H54 (cell line): Measurements from ENCODE around the gene NDST4.

Experiments
- DNase-seq: peaks from one replicate; pipeline ENCODE4 v3.0.0; 2011; ENCODE audit warnings: low spot score, mixed read lengths; ENCODE audit not compliant: insufficient read length
- FAIRE-seq: peaks from 3 replicates; lab custom pipeline; 2011; peaks lifted over from hg19 to GRCh38; lab: Jason Lieb, UNC
- POLR2A ChIP-seq: IDR thresholded peaks from 2 replicates; pipeline ENCODE4 v1.6.1; 2011; ENCODE audit warnings: low read depth, mild to moderate bottlenecking, low read length

The NDST4 gene

GRCh38 chr4:114839986-114840385 lies 273.4 kb downstream of the NDST4 start:
- no peak for TF ChIP-seq POLR2A
- DNase-seq (no peak), FAIRE-seq (no peak)

- no peak for DNase-seq
- FAIRE-seq, result no peak
- no peak for TF ChIP-seq POLR2A
Observed at GRCh38 chr4:114830628-114831027, 282.8 kb downstream of the NDST4 start.

GRCh38 chr4:114827651-114828050 lies 285.8 kb downstream of the NDST4 start:
- FAIRE-seq (no peak), DNase-seq (no peak)
- no peak for TF ChIP-seq POLR2A

GRCh38 chr4:114815760-114816159 lies 297.7 kb downstream of the NDST4 start:
- TF ChIP-seq POLR2A, result no peak
- no peak for FAIRE-seq
- DNase-seq, result no peak

GRCh38 chr4:114813961-114814360 lies 299.5 kb downstream of the NDST4 start:
- no peak for DNase-seq
- FAIRE-seq, result no peak
- TF ChIP-seq POLR2A, result no peak

- no peak for DNase-seq
- no peak for FAIRE-seq
Observed at GRCh38 chr4:114811564-114812301, 301.7 kb downstream of the NDST4 start.

GRCh38 chr4:114807759-114808404 lies 305.5 kb downstream of the NDST4 start:
- TF ChIP-seq POLR2A, result no peak
- DNase-seq (peak; percentile 8), FAIRE-seq (peak; percentile 66)

More at GRCh38 chr4:114811564-114812301, 301.7 kb downstream of the NDST4 start:
- TF ChIP-seq POLR2A, result no peak

GRCh38 chr4:114807357-114807756 lies 306.1 kb downstream of the NDST4 start:
- no peak for TF ChIP-seq POLR2A
- no peak for DNase-seq
- FAIRE-seq, result no peak

- no peak for TF ChIP-seq POLR2A
- FAIRE-seq (no peak), DNase-seq (no peak)
Observed at GRCh38 chr4:114791976-114792375, 321.4 kb downstream of the NDST4 start.

- DNase-seq, result no peak
- TF ChIP-seq POLR2A, result no peak
- FAIRE-seq, result no peak
Observed at GRCh38 chr4:114785570-114785969, 327.9 kb downstream of the NDST4 start.

- no peak for TF ChIP-seq POLR2A
- DNase-seq, result no peak
- FAIRE-seq, result no peak
Observed at GRCh38 chr4:114783215-114783595, 330.2 kb downstream of the NDST4 start.

GRCh38 chr4:114782415-114783214 lies 330.8 kb downstream of the NDST4 start:
- no peak for FAIRE-seq

GRCh38 chr4:114780205-114780604 lies 333.2 kb downstream of the NDST4 start:
- FAIRE-seq, result no peak
- no peak for DNase-seq
- TF ChIP-seq POLR2A, result no peak

More at GRCh38 chr4:114782415-114783214, 330.8 kb downstream of the NDST4 start:
- no peak for DNase-seq
- no peak for TF ChIP-seq POLR2A
